Neuron (in vitro differentiated cells): ENCODE measurements around the gene TLR6.

Experiments used
- H2AFZ ChIP-seq: one replicate; pipeline ENCODE4 v1.6.1; 2013; ENCODE audit warnings: low read depth, mild to moderate bottlenecking, inconsistent platforms, low read length, moderate library complexity
- H3K27me3 ChIP-seq: one replicate; pipeline ENCODE4 v1.6.1; 2013; ENCODE audit warnings: low read length; ENCODE audit not compliant: insufficient read depth
- H3K36me3 ChIP-seq: one replicate; pipeline ENCODE4 v1.6.1; 2013; ENCODE audit warnings: low read length; ENCODE audit not compliant: insufficient read depth
- H3K4me1 ChIP-seq: one replicate; pipeline ENCODE4 v1.6.1; 2013; ENCODE audit warnings: low read length; ENCODE audit not compliant: insufficient read depth
- H3K4me3 ChIP-seq: 2 replicates; pipeline ENCODE4 v1.5.1; 2013; ENCODE audit warnings: mild to moderate bottlenecking, low read length, moderate library complexity
- H3K9me3 ChIP-seq: one replicate; pipeline ENCODE4 v1.6.1; 2013; ENCODE audit warnings: low read length

The TLR6 gene

GRCh38 chr4:38805530-38806145 is 51.0 kb downstream of the TLR6 start:
- Histone ChIP-seq H2AFZ (no peak overlapping the region), H3K9me3 (peaks cover 5% of the 10 kb centered on the region), H3K36me3 (no peaks in the 10 kb centered on the region), H3K4me3 (no peak overlapping the region), H3K4me1 (no peaks in the 10 kb centered on the region), H3K27me3 (no peaks in the 10 kb centered on the region)

GRCh38 chr4:38804654-38805295 is 51.8 kb downstream of the TLR6 start, which contains the start of gene TLR1:
TSS of gene TLR1 (minus strand) at chr4:38804791. CDS start at chr4:38798831, 5,960 bp downstream.
- Histone ChIP-seq H2AFZ (no peak within 1 kb of the TSS), H3K36me3 (no peaks in the 10 kb centered on the region), H3K4me1 (no peaks in the 10 kb centered on the region), H3K4me3 (no peak within 1 kb of the TSS), H3K27me3 (no peaks in the 10 kb centered on the region), H3K9me3 (peaks cover 5% of the 10 kb centered on the region)

GRCh38 chr4:38803833-38804653 is 52.6 kb downstream of the TLR6 start:
- no peaks in the 10 kb centered on the region for H3K36me3 ChIP-seq
- no peaks in the 10 kb centered on the region for H3K4me1 ChIP-seq
- no peaks in the 10 kb centered on the region for H3K27me3 ChIP-seq
- no peak overlapping the region for H3K4me3 ChIP-seq
- H3K9me3 ChIP-seq: peaks cover 5% of the 10 kb centered on the region
- H2AFZ ChIP-seq: no peak overlapping the region

- Histone ChIP-seq H3K27me3 (no peaks in the 10 kb centered on the region), H3K4me3 (no peak overlapping the region), H2AFZ (no peak overlapping the region), H3K9me3 (peaks cover 5% of the 10 kb centered on the region), H3K4me1 (no peaks in the 10 kb centered on the region), H3K36me3 (no peaks in the 10 kb centered on the region)
Observed at GRCh38 chr4:38802561-38803355, 53.9 kb downstream of the TLR6 start.

- Histone ChIP-seq H3K9me3 (peaks cover 5% of the 10 kb centered on the region), H3K4me1 (no peaks in the 10 kb centered on the region)
Observed at GRCh38 chr4:38800961-38801450, 55.6 kb downstream of the TLR6 start.

GRCh38 chr4:38800366-38800765 is 56.3 kb downstream of the TLR6 start:
- H3K27me3 ChIP-seq: no peaks in the 10 kb centered on the region
- no peaks in the 10 kb centered on the region for H3K36me3 ChIP-seq
- no peaks in the 10 kb centered on the region for H3K4me1 ChIP-seq
- H2AFZ ChIP-seq: no peak overlapping the region
- peaks cover 5% of the 10 kb centered on the region for H3K9me3 ChIP-seq
- no peak overlapping the region for H3K4me3 ChIP-seq

More at GRCh38 chr4:38800961-38801450, 55.6 kb downstream of the TLR6 start:
- Histone ChIP-seq H2AFZ (no peak overlapping the region), H3K36me3 (no peaks in the 10 kb centered on the region), H3K27me3 (no peaks in the 10 kb centered on the region), H3K4me3 (no peak overlapping the region)

GRCh38 chr4:38795087-38795486 is 61.5 kb downstream of the TLR6 start:
- Histone ChIP-seq H3K36me3 (no peaks in the 10 kb centered on the region), H3K27me3 (no peaks in the 10 kb centered on the region), H3K4me1 (no peaks in the 10 kb centered on the region), H3K4me3 (no peak overlapping the region), H3K9me3 (no peaks in the 10 kb centered on the region), H2AFZ (no peak overlapping the region)

- no peaks in the 10 kb centered on the region for H3K4me1 ChIP-seq
- no peaks in the 10 kb centered on the region for H3K36me3 ChIP-seq
- no peak overlapping the region for H2AFZ ChIP-seq
- no peaks in the 10 kb centered on the region for H3K27me3 ChIP-seq
- no peak overlapping the region for H3K4me3 ChIP-seq
- H3K9me3 ChIP-seq: no peaks in the 10 kb centered on the region
Observed at GRCh38 chr4:38794051-38794450, 62.6 kb downstream of the TLR6 start.

- Histone ChIP-seq H3K4me3 (no peak overlapping the region), H2AFZ (no peak overlapping the region), H3K4me1 (no peaks in the 10 kb centered on the region), H3K27me3 (no peaks in the 10 kb centered on the region), H3K36me3 (no peaks in the 10 kb centered on the region), H3K9me3 (no peaks in the 10 kb centered on the region)
Observed at GRCh38 chr4:38791010-38791409, 65.6 kb downstream of the TLR6 start.

GRCh38 chr4:38788317-38788716 is 68.3 kb downstream of the TLR6 start:
- H3K4me3 ChIP-seq: no peak overlapping the region
- no peak overlapping the region for H2AFZ ChIP-seq
- no peaks in the 10 kb centered on the region for H3K4me1 ChIP-seq
- H3K36me3 ChIP-seq: no peaks in the 10 kb centered on the region
- H3K9me3 ChIP-seq: no peaks in the 10 kb centered on the region
- H3K27me3 ChIP-seq: no peaks in the 10 kb centered on the region

GRCh38 chr4:38787693-38788092 is 68.9 kb downstream of the TLR6 start:
- H2AFZ ChIP-seq: no peak overlapping the region
- no peaks in the 10 kb centered on the region for H3K9me3 ChIP-seq
- no peaks in the 10 kb centered on the region for H3K4me1 ChIP-seq
- H3K36me3 ChIP-seq: no peaks in the 10 kb centered on the region
- no peaks in the 10 kb centered on the region for H3K27me3 ChIP-seq
- H3K4me3 ChIP-seq: no peak overlapping the region

GRCh38 chr4:38785901-38786402 is 70.7 kb downstream of the TLR6 start:
- Histone ChIP-seq H3K27me3 (no peaks in the 10 kb centered on the region), H3K36me3 (no peaks in the 10 kb centered on the region), H3K4me3 (no peak overlapping the region), H3K9me3 (no peaks in the 10 kb centered on the region), H3K4me1 (no peaks in the 10 kb centered on the region), H2AFZ (no peak overlapping the region)
